ENCODE results near the gene RAD51B.
"Not testable (repeated sequence)": the region's sequence is repeated elsewhere in the genome, so short reads cannot be mapped to it uniquely, and the experiment has no call there.

GRCh38 chr14:68302938-68303337 is 483.4 kb downstream of the RAD51B start:
- TF ChIP-seq POLR2A (IDR thresholded peaks at IDR 0.05): not testable (repeated sequence)
- TF ChIP-seq, protein P1, sequence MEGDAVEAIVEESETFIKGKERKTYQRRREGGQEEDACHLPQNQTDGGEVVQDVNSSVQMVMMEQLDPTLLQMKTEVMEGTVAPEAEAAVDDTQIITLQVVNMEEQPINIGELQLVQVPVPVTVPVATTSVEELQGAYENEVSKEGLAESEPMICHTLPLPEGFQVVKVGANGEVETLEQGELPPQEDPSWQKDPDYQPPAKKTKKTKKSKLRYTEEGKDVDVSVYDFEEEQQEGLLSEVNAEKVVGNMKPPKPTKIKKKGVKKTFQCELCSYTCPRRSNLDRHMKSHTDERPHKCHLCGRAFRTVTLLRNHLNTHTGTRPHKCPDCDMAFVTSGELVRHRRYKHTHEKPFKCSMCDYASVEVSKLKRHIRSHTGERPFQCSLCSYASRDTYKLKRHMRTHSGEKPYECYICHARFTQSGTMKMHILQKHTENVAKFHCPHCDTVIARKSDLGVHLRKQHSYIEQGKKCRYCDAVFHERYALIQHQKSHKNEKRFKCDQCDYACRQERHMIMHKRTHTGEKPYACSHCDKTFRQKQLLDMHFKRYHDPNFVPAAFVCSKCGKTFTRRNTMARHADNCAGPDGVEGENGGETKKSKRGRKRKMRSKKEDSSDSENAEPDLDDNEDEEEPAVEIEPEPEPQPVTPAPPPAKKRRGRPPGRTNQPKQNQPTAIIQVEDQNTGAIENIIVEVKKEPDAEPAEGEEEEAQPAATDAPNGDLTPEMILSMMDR (IDR thresholded peaks at IDR 0.05): not testable (repeated sequence)
